Lung (tissue), 12 donors: ENCODE measurements around the gene TMCO2. TPM values are rescaled to one million over a fixed set of nuclear protein-coding genes. Genes with fewer than 3 reads are reported as not detected.

Experiments
- ATAC-seq: fragments of 200-7000 bp; cut with Tn5 transposase; one replicate; pipeline ENCODE4 v1.9.1; 2020; ENCODE audit warnings: moderate number of reproducible peaks; ENCODE audit not compliant: insufficient read depth, low FRiP score
- DNase-seq, 3 donors: peaks; one replicate each; pipeline ENCODE4 v3.0.0-alpha.2; 2013 to 2017
- H3K27ac ChIP-seq, 2 donors: one replicate each; pipeline ENCODE4 v1.5.1; 2013; ENCODE audit warnings: mild to moderate bottlenecking in 2 of 2, moderate library complexity in 2 of 2, control low read depth in 1 of 2, inconsistent platforms in 1 of 2, low read depth in 1 of 2, low read length in 1 of 2
- H3K27me3 ChIP-seq, 3 donors: one replicate each; pipeline ENCODE4 v1.5.1; 2013; ENCODE audit warnings: low read length in 2 of 3; ENCODE audit not compliant: control insufficient read depth in 3 of 3, insufficient read depth in 3 of 3
- H3K36me3 ChIP-seq, 4 donors: one replicate each; pipeline ENCODE4 v1.5.1; 2013; ENCODE audit warnings: low read length in 4 of 4, mild to moderate bottlenecking in 1 of 4, moderate library complexity in 1 of 4; ENCODE audit not compliant: control insufficient read depth in 4 of 4, insufficient read depth in 4 of 4
- H3K4me1 ChIP-seq, 5 donors: one replicate each; pipeline ENCODE4 v1.5.1; 2013; ENCODE audit warnings: low read length in 5 of 5, mild to moderate bottlenecking in 2 of 5, moderate library complexity in 1 of 5; ENCODE audit not compliant: control insufficient read depth in 5 of 5, insufficient read depth in 5 of 5
- H3K4me3 ChIP-seq: one replicate; pipeline ENCODE4 v1.5.1; 2013; ENCODE audit warnings: mild to moderate bottlenecking, control low read depth, moderate library complexity
- H3K9ac ChIP-seq, 2 donors: one replicate each; pipeline ENCODE4 v1.5.1; 2013; ENCODE audit warnings: low read length in 2 of 2, control low read depth in 1 of 2; ENCODE audit not compliant: insufficient read depth in 1 of 2
- H3K9me3 ChIP-seq, 4 donors: one replicate each; pipeline ENCODE4 v1.5.1; 2013; ENCODE audit warnings: low read length in 3 of 4, mild to moderate bottlenecking in 1 of 4, moderate library complexity in 1 of 4; ENCODE audit not compliant: control insufficient read depth in 4 of 4, insufficient read depth in 3 of 4
- WGBS, 2 donors: extraction: QIAGEN DNeasy Blood & Tissue Kit; methylation state at CpG; one replicate each; pipeline ENCODE4 v1.1.7; 2013; 5-methylcytosine and 5-hydroxymethylcytosine counted together
- polyA plus RNA-seq, 2 donors: library from polyadenylated mRNA; stranded (reverse); fragments of 200-250 nt; gene quantifications; one replicate each; pipeline ENCODE4 v1.2.1, GENCODE V29; 2013
- total RNA-seq, 2 donors: library from RNA; depleted of rRNA in 1 of 2; stranded (reverse); fragments of >200 nt in 1 of 2; gene quantifications; one replicate each; pipeline ENCODE4 v1.2.1, GENCODE V29; 2014 to 2021
- TF ChIP-seq, protein P1 (sequence below): IDR thresholded peaks from 2 replicates; pipeline ENCODE4 v1.5.1; 2012; ENCODE audit warnings: mild to moderate bottlenecking; ENCODE audit errors: control extremely low read depth, extremely low read depth
- donor health status: control.
- donor health status: control.
- donor health status: Bipolar disorder and iron deficiency.
- donor health status: healthy.
- donor health status: DM: yes; HTN: yes; CAD: no.

TMCO2 gene
- total and polyA plus RNA-seq, 4 donors = not detected

- no peak overlapping the region for H3K27ac ChIP-seq
- TF ChIP-seq, protein P1, sequence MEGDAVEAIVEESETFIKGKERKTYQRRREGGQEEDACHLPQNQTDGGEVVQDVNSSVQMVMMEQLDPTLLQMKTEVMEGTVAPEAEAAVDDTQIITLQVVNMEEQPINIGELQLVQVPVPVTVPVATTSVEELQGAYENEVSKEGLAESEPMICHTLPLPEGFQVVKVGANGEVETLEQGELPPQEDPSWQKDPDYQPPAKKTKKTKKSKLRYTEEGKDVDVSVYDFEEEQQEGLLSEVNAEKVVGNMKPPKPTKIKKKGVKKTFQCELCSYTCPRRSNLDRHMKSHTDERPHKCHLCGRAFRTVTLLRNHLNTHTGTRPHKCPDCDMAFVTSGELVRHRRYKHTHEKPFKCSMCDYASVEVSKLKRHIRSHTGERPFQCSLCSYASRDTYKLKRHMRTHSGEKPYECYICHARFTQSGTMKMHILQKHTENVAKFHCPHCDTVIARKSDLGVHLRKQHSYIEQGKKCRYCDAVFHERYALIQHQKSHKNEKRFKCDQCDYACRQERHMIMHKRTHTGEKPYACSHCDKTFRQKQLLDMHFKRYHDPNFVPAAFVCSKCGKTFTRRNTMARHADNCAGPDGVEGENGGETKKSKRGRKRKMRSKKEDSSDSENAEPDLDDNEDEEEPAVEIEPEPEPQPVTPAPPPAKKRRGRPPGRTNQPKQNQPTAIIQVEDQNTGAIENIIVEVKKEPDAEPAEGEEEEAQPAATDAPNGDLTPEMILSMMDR = no peak
- DNase-seq = no peak
- no peak overlapping the region for H3K9ac ChIP-seq
- no peak overlapping the region for H3K4me3 ChIP-seq
- ATAC-seq = no peak
- peaks cover 0 to 8% (median 0%) of the 10 kb centered on the region in 5 donors for H3K4me1 ChIP-seq
- H3K9me3 ChIP-seq = no peaks in the 10 kb centered on the region
- no peaks in the 10 kb centered on the region for H3K36me3 ChIP-seq
- 92 to 97% methylated on average over 3 of the region's 3 CpGs for WGBS, 2 donors
- H3K27me3 ChIP-seq = no peaks in the 10 kb centered on the region
Observed at GRCh38 chr1:40245686-40246085, 2.1 kb upstream of the TMCO2 start.

DNA sequence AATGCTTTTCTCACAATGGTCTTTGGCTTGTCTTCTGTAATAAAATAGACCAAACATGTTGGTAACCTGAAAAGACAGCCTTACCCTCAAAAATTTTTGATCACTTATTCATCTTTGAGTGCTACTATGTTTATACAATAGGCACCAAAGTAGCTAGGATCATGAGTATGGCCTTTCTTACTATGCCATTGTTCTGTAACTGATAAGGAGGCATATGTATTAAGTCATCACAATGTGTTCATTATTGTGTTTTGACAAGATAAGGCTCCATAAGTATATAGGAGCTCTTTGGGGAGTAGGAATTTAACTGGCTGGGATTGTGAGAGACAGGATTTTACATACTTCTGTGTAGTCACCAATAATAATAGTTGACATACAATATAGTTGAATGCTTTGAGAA, 675 bp downstream of the TMCO2 start:
- Histone ChIP-seq H3K4me1 (peaks cover 0 to 8% (median 0%) of the 10 kb centered on the region in 5 donors), H3K4me3 (no peak overlapping the region), H3K9ac (no peak overlapping the region), H3K27ac (no peak overlapping the region), H3K27me3 (no peaks in the 10 kb centered on the region), H3K36me3 (no peaks in the 10 kb centered on the region), H3K9me3 (no peaks in the 10 kb centered on the region)
- DNase-seq = no peak
- ATAC-seq = no peak
- TF ChIP-seq, protein P1 = no peak

GRCh38 chr1:40251456-40251855, 3.7 kb downstream of the TMCO2 start:
- DNase-seq = no peak
- Histone ChIP-seq H3K9ac (no peak overlapping the region), H3K36me3 (no peaks in the 10 kb centered on the region), H3K4me1 (peaks cover 0 to 6% (median 2%) of the 10 kb centered on the region in 5 donors), H3K27me3 (no peaks in the 10 kb centered on the region), H3K9me3 (no peaks in the 10 kb centered on the region), H3K27ac (no peak overlapping the region), H3K4me3 (no peak overlapping the region)
- WGBS, 2 donors = 51 to 72% methylated on average over 4 of the region's 4 CpGs
- no peak for ATAC-seq
- TF ChIP-seq, protein P1 = no peak

DNA sequence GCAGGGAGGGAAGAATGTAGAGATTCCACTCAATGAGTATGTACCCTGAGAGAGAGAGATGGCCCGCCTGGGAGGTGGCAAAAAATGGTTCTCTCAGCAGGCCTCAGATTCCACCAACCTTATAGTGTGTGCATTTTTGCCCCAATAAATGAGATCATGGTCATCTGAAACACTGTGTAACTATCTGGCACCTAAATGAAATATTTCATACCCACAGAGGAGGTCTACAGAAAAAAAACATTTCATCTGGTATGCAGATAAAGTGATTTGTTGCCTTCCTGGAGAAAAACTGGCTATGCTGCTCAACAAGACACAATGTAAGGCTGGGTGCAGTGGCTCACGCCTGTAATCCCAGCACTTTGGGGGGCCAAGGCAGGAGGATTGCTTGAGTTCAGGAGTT, 4.9 kb downstream of the TMCO2 start:
- H3K4me3 ChIP-seq = no peak overlapping the region
- no peak overlapping the region for H3K27ac ChIP-seq
- H3K36me3 ChIP-seq = no peaks in the 10 kb centered on the region
- 65 to 93% methylated on average over 2 of the region's 2 CpGs for WGBS, 2 donors
- TF ChIP-seq, protein P1 = no peak
- no peaks in the 10 kb centered on the region for H3K27me3 ChIP-seq
- no peaks in the 10 kb centered on the region for H3K9me3 ChIP-seq
- H3K4me1 ChIP-seq = peaks cover 0 to 10% (median 7%) of the 10 kb centered on the region in 5 donors
- ATAC-seq (no peak), DNase-seq (no peak)
- no peak overlapping the region for H3K9ac ChIP-seq
